Activated naive CD4-positive, alpha-beta T cell treated with Interleukin-2 at 50 U/mL for 16 hours (primary cell): ENCODE measurements around the gene ABAT.
"Not testable (repeated sequence)": the region's sequence is repeated elsewhere in the genome, so short reads cannot be mapped to it uniquely, and the experiment has no call there.

Experiments
- DNase-seq: peaks from one replicate; pipeline ENCODE4 v3.0.0-alpha.2; 2020

Gene ABAT

GRCh38 chr16:8649829-8650554, 24.4 kb upstream of the ABAT start:
- no peak for DNase-seq

GRCh38 chr16:8651958-8652357, 22.5 kb upstream of the ABAT start:
- DNase-seq, result not testable (repeated sequence)

GRCh38 chr16:8655184-8655717, 19.2 kb upstream of the ABAT start:
- DNase-seq, result peak; percentile 35

- no peak for DNase-seq
Measured at GRCh38 chr16:8656376-8656775, 18.0 kb upstream of the ABAT start.

GRCh38 chr16:8660841-8661301, 13.5 kb upstream of the ABAT start:
- peak; percentile 70 for DNase-seq

- DNase-seq, result no peak
Measured at GRCh38 chr16:8661703-8662102, 12.7 kb upstream of the ABAT start.

GRCh38 chr16:8663192-8664089, 11.0 kb upstream of the ABAT start:
- DNase-seq, result no peak

GRCh38 chr16:8665529-8665928, 8.9 kb upstream of the ABAT start:
- DNase-seq, result no peak

GRCh38 chr16:8667492-8667891, 6.9 kb upstream of the ABAT start:
- no peak for DNase-seq

- DNase-seq, result no peak
Measured at GRCh38 chr16:8668113-8668512, 6.3 kb upstream of the ABAT start.

GRCh38 chr16:8669481-8669880, 4.9 kb upstream of the ABAT start:
- DNase-seq, result no peak

- DNase-seq, result no peak
Measured at GRCh38 chr16:8670014-8670560, 4.3 kb upstream of the ABAT start.

GRCh38 chr16:8673611-8674412, 605 bp upstream of the ABAT start:
- DNase-seq, result no peak

GRCh38 chr16:8675183-8676159, 1.1 kb downstream of the ABAT start:
- peak; percentile 61 for DNase-seq

- DNase-seq, result no peak
Measured at GRCh38 chr16:8676160-8676547, 1.7 kb downstream of the ABAT start.

GRCh38 chr16:8676737-8677375, 2.4 kb downstream of the ABAT start:
- DNase-seq, result no peak

- DNase-seq, result no peak
Measured at GRCh38 chr16:8677481-8677880, 3.1 kb downstream of the ABAT start.

GRCh38 chr16:8678068-8678927, 3.9 kb downstream of the ABAT start:
- DNase-seq, result no peak

- no peak for DNase-seq
Measured at GRCh38 chr16:8679151-8679550, 4.7 kb downstream of the ABAT start.
